Gastroesophageal sphincter (tissue), 4 donors: ENCODE results near the gene GBX1. TPM values are rescaled to one million over a fixed set of nuclear protein-coding genes. Genes with fewer than 3 reads are reported as not detected.

ENCODE experiments used
- ATAC-seq: fragments of 150-250 bp; one replicate; pipeline ENCODE4 v1.9.1; 2016; ENCODE audit warnings: mild to moderate bottlenecking, moderate library complexity
- H3K27ac ChIP-seq, 4 donors: fragments of 200-600 bp; sonication (generic) in 3 of 4; 1 replicate in 3 of 4; 2 replicates in 1 of 4; pipeline ENCODE4 v1.5.1; 2016 to 2019
- H3K27me3 ChIP-seq: fragments of 200-600 bp; sonication (generic); one replicate; pipeline ENCODE4 v1.5.1; 2019
- H3K36me3 ChIP-seq, 2 donors: fragments of 200-600 bp; sonication (generic); one replicate each; pipeline ENCODE4 v1.5.1; 2019; ENCODE audit warnings: control low read depth in 1 of 2
- H3K4me1 ChIP-seq, 3 donors: fragments of 200-600 bp; sonication (generic); 1 replicate in 2 of 3; 2 replicates in 1 of 3; pipeline ENCODE4 v1.5.1; 2016 to 2019; ENCODE audit warnings: control low read depth in 2 of 3
- H3K4me3 ChIP-seq, 2 donors: fragments of 200-600 bp; sonication (generic); one replicate each; pipeline ENCODE4 v1.5.1; 2019; ENCODE audit warnings: mild to moderate bottlenecking in 1 of 2, moderate library complexity in 1 of 2
- H3K9me3 ChIP-seq, 3 donors: fragments of 200-600 bp; sonication (generic); one replicate each; pipeline ENCODE4 v1.5.1; 2017 to 2019; ENCODE audit warnings: control low read depth in 2 of 3
- CTCF ChIP-seq, 4 experiments: fragments of 200-600 bp in 2 of 4; fragments of 450-650 bp in 2 of 4; sonication (generic) in 1 of 4; IDR thresholded peaks; one replicate each; pipeline ENCODE4 v1.5.1; 2017 to 2019; ENCODE audit warnings: antibody characterized with exemption in 4 of 4, mild to moderate bottlenecking in 2 of 4, moderate library complexity in 2 of 4
- EP300 ChIP-seq: sonication (generic); formaldehyde crosslinking; IDR thresholded peaks from one replicate; pipeline ENCODE4 v1.6.1; 2017; ENCODE audit warnings: antibody characterized with exemption, mild to moderate bottlenecking
- POLR2A ChIP-seq, 2 donors: fragments of 450-650 bp; IDR thresholded peaks; one replicate each; pipeline ENCODE4 v1.6.1; 2017; ENCODE audit warnings: antibody characterized with exemption in 2 of 2, mild to moderate bottlenecking in 2 of 2, moderate library complexity in 1 of 2
- POLR2AphosphoS5 ChIP-seq: sonication (generic); formaldehyde crosslinking; IDR thresholded peaks from one replicate; pipeline ENCODE4 v1.6.1; 2017; ENCODE audit warnings: antibody characterized with exemption
- WGBS, 2 donors: methylation state at CpG; one replicate each; pipeline ENCODE4 v1.1.5; 2018; ENCODE audit warnings: low coverage in 1 of 2; 5-methylcytosine and 5-hydroxymethylcytosine counted together
- total RNA-seq, 4 donors: library from RNA; depleted of rRNA; stranded (reverse); fragments of >200 nt; gene quantifications; one replicate each; pipeline ENCODE4 v1.1.0, GENCODE V29; 2016

The GBX1 gene
- total RNA-seq, 4 donors from 2014 or later: not detected

GRCh38 chr7:151119902-151120301 lies 47.6 kb downstream of the GBX1 start:
- H3K36me3 ChIP-seq: peaks cover 0 to 78% of the 10 kb centered on the region in 2 donors
- no peak overlapping the region for H3K27ac ChIP-seq
- peaks cover 0 to 24% (median 8%) of the 10 kb centered on the region in 3 donors for H3K4me1 ChIP-seq
- H3K9me3 ChIP-seq: no peaks in the 10 kb centered on the region
- no peak for TF ChIP-seq CTCF (IDR thresholded peaks at IDR 0.05)
- TF ChIP-seq POLR2AphosphoS5: no peak
- TF ChIP-seq POLR2A (IDR thresholded peaks at IDR 0.05): no peak
- no peak for TF ChIP-seq EP300
- H3K4me3 ChIP-seq: no peak overlapping the region
- ATAC-seq: no peak
- 81 to 95% methylated on average over 3 to 6 of the region's 27 CpGs for WGBS, 2 donors
- H3K27me3 ChIP-seq: no peaks in the 10 kb centered on the region

GRCh38 chr7:151119055-151119415 lies 48.5 kb downstream of the GBX1 start:
- peaks cover 0 to 24% (median 7%) of the 10 kb centered on the region in 3 donors for H3K4me1 ChIP-seq
- TF ChIP-seq EP300: no peak
- no peak for TF ChIP-seq POLR2A (IDR thresholded peaks at IDR 0.05)
- no peak for TF ChIP-seq CTCF (IDR thresholded peaks at IDR 0.05)
- no peak for TF ChIP-seq POLR2AphosphoS5
- ATAC-seq: no peak
- peaks cover 0 to 70% of the 10 kb centered on the region in 2 donors for H3K36me3 ChIP-seq
- 87% methylated on average over 4 of the region's 13 CpGs; no CpG with 5 or more reads in 1 of the 2 donors for WGBS, 2 donors
- no peak overlapping the region for H3K27ac ChIP-seq
- H3K4me3 ChIP-seq: no peak overlapping the region
- H3K27me3 ChIP-seq: no peaks in the 10 kb centered on the region
- no peaks in the 10 kb centered on the region for H3K9me3 ChIP-seq

GRCh38 chr7:151118108-151119054 lies 49.1 kb downstream of the GBX1 start:
- TF ChIP-seq CTCF (IDR thresholded peaks at IDR 0.05) (no peak), POLR2AphosphoS5 (no peak), POLR2A (IDR thresholded peaks at IDR 0.05) (no peak), EP300 (no peak)
- ATAC-seq: no peak
- Histone ChIP-seq H3K9me3 (no peaks in the 10 kb centered on the region), H3K4me1 (peaks cover 0 to 27% (median 7%) of the 10 kb centered on the region in 3 donors), H3K36me3 (peaks cover 0 to 65% of the 10 kb centered on the region in 2 donors), H3K27ac (no peak overlapping the region), H3K4me3 (no peak overlapping the region), H3K27me3 (no peaks in the 10 kb centered on the region)
- 86 to 97% methylated on average over 5 to 15 of the region's 38 CpGs for WGBS, 2 donors

- H3K27ac ChIP-seq: no peak overlapping the region
- 89 to 100% methylated on average over 2 to 3 of the region's 12 CpGs for WGBS, 2 donors
- H3K4me3 ChIP-seq: no peak overlapping the region
- TF ChIP-seq POLR2A (IDR thresholded peaks at IDR 0.05): no peak
- no peak for TF ChIP-seq POLR2AphosphoS5
- TF ChIP-seq CTCF (IDR thresholded peaks at IDR 0.05): no peak
- H3K4me1 ChIP-seq: peaks cover 0 to 31% (median 7%) of the 10 kb centered on the region in 3 donors
- H3K27me3 ChIP-seq: no peaks in the 10 kb centered on the region
- no peak for ATAC-seq
- H3K9me3 ChIP-seq: no peaks in the 10 kb centered on the region
- H3K36me3 ChIP-seq: peaks cover 0 to 56% of the 10 kb centered on the region in 2 donors
Observed at GRCh38 chr7:151117565-151117964, 49.9 kb downstream of the GBX1 start.
